ENCODE results near the gene ATF7IP2.

ATF7IP2 gene

DNA sequence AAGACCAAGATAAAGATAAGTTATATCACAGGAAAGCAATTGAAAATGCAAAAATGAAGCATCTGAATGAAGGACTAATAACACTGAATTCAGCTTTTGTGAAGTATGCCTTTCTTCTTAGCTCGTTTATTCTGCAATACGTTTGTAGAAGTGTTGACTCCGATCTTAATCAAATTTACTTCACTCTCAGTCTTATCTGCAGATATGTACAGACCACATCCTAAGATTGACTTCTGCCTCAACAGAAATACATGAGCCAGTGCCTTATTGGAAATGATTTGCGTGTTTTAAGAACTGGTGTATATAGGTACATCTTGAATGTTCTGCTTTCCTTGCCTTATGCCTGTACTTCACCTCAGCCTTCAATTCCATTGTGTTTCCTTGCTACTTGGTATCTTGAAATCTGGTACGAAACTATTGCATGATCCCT is 1.3 kb downstream of the ATF7IP2 start:
- TF ChIP-seq CTCF (conservative IDR thresholded peaks at IDR 0.05; ENCODE audit: low read length), result no peak
- H3K4me3 ChIP-seq (ENCODE audit: low read length), result no peak overlapping the region
- DNase-seq (ENCODE audit: low read depth), result no peak

GRCh38 chr16:10388988-10389387 is 3.1 kb downstream of the ATF7IP2 start:
- DNase-seq (ENCODE audit: low read depth), result no peak
- no peak overlapping the region for H3K4me3 ChIP-seq (ENCODE audit: low read length)
- no peak for TF ChIP-seq CTCF (conservative IDR thresholded peaks at IDR 0.05; ENCODE audit: low read length)

- H3K4me3 ChIP-seq (ENCODE audit: low read length), result no peak overlapping the region
- no peak for TF ChIP-seq CTCF (conservative IDR thresholded peaks at IDR 0.05; ENCODE audit: low read length)
- DNase-seq (ENCODE audit: low read depth), result no peak
Observed at GRCh38 chr16:10390330-10390729, 4.5 kb downstream of the ATF7IP2 start.

- no peak for DNase-seq (ENCODE audit: low read depth)
- H3K4me3 ChIP-seq (ENCODE audit: low read length), result no peak overlapping the region
- TF ChIP-seq CTCF (conservative IDR thresholded peaks at IDR 0.05; ENCODE audit: low read length), result no peak
Observed at GRCh38 chr16:10390867-10391266, 5.0 kb downstream of the ATF7IP2 start.

DNA sequence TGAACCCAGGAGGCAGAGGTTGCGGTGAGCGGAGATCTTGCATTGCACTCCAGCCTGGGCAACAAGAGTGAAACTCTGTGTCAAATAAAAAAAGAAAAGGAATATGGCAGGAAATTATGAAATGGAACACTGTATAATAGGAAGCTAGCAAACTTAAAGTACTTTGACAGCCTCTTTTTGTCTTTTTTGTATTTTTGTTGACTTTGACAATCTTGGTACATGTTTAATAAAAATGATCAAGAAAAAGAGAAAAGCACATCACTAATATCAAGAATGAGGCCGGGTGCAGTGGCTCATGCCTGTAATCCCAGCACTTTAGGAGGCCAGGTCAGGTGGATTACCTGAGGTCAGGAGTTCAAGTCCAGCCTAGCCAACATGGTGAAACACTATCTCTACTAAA is 5.5 kb downstream of the ATF7IP2 start:
- DNase-seq (ENCODE audit: low read depth), result no peak
- no peak for TF ChIP-seq CTCF (conservative IDR thresholded peaks at IDR 0.05; ENCODE audit: low read length)
- H3K4me3 ChIP-seq (ENCODE audit: low read length), result no peak overlapping the region

DNA sequence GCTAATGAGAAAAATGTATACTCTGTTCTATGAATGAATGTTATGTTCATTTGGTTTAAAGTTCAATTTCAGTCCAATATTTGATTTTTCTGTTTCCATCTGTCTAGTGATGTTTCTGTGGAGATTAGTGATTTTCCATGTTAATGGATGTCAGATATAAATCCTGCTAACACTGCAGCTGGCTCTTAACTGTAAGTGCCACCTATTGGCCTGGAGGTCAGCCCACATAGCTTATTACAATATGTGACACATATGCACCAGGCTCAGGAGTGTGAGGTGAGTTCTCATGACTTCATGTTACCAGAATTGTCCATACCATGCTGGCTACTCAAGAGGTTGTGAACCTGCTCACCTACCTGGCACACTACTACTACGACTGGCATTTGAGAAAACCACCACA is 17.1 kb downstream of the ATF7IP2 start:
- DNase-seq (ENCODE audit: low read depth), result no peak
- no peak for TF ChIP-seq CTCF (conservative IDR thresholded peaks at IDR 0.05; ENCODE audit: low read length)

DNA sequence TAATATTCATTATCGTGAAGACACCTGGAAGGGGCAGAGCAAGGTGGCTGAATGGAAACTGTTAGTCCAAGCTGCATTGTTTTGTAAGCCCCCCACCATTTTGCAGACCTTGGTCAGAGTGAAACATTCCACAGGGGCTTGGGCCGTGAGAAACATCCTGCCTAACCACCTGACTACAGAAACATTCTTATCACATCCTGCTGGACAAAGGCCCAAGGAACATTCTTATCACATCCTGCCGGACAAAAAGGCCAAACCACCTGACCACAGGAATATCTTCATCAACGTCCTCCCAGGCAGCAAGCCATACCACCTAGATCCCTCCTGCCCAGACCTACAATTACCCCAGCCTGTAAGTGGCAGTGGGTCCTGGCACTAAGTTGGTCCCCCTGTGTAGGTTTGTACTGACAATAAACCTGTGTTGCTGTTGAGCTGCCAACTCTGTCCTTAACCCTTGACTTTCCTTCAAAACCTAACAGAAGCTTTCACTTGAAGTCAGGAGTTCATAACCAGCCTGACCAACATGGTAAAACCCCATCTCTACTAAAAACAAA is 19.6 kb downstream of the ATF7IP2 start:
- no peak overlapping the region for H3K4me3 ChIP-seq (ENCODE audit: low read length)
- TF ChIP-seq CTCF (conservative IDR thresholded peaks at IDR 0.05; ENCODE audit: low read length), result no peak
- DNase-seq (ENCODE audit: low read depth), result no peak

More for the DNA sequence above, 17.1 kb downstream of the ATF7IP2 start:
- H3K4me3 ChIP-seq (ENCODE audit: low read length), result no peak overlapping the region

All from AG10803 (cell line).